HS-5 (cell line): Measurements from ENCODE around the gene PRPF38B.
"Not testable (repeated sequence)": the region's sequence is repeated elsewhere in the genome, so short reads cannot be mapped to it uniquely, and the experiment has no call there.

ENCODE experiments used
- DNase-seq: peaks from one replicate; pipeline ENCODE4 v3.0.0-alpha.2; 2012; ENCODE audit warnings: low read depth

PRPF38B gene

DNA sequence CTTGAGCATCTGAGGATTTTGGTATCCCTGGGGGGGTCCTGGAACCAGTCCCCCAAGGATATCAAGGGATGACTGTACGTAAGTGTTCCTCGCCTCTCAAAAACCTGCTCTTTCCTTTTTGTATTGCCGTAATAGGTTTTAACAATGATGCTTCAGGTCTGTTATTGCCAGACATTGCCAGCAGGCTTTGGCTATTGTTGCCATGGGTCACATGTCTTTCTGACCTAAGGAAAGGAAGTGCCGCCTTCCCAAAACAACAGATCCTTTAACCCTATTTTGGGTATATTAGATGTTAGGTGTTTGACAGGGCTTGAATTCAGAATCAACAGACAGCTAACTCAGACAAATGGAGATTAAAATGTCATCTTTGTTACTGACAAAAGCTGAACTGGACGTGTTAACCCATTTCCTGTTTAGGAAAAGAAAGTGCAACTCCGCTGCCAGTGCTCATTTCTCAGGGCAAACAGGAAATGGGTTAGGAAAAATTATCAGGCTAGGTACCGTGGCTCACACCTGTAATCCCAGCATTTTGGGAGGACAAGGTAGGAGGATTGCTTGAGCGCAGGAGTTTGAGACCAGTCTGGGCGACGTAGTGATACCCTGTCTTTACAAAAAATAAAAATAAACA is 12.4 kb upstream of the PRPF38B start:
- DNase-seq, result no peak

GRCh38 chr1:108681701-108682100 is 10.4 kb upstream of the PRPF38B start:
- DNase-seq, result not testable (repeated sequence)

DNA sequence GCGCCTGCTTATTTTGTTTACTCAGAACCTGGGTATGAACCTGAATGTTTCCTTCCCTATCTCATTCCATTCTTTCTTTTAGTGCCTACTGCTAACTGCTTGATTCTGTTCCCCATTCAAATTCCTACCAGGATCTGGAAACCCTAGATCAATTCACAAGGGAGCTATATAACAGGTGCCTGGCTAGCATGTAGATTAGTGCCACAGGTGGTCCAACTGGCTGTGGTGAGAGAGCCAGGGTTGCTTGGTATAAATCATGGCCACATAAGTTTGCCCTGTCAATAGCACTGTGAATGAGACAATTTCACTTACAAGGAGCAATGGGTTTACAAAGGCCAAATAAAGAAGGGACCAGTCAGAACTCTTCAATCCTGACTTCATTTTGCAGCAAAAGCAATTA is 6.6 kb upstream of the PRPF38B start:
- no peak for DNase-seq

DNA sequence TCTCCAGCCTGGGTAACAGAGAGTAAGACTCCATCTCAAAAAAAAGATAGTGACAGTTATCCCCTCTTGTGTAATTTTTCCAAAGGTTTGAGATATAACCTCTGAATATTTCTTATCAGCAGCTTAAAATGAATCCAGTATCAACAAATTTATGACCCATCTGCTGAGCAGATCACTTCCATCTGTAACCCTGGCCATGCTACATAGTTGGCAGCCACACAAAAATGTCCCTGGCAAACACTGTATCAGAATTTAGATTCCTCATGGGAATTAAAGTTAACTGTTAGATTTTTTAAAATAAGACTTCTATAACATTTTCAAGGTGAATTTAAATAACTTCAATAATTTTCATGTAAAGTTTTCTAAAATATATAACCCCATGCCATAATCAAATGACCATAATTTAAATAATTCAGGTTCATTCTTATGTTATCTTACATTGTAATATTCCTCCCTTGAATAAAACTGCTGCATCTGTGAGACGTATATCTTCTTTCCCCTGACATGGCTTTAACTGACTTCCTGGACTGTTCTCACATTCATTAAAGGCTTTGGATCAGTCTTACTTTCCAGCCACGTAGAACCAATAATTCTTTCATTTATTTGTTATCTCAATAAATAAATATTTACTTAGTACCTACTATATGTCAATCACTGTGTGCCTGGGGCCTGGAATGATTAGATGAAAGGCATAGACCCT is 5.3 kb upstream of the PRPF38B start:
- peak; percentile 55 for DNase-seq

GRCh38 chr1:108691128-108691941 is 775 bp upstream of the PRPF38B start:
- no peak for DNase-seq

DNA sequence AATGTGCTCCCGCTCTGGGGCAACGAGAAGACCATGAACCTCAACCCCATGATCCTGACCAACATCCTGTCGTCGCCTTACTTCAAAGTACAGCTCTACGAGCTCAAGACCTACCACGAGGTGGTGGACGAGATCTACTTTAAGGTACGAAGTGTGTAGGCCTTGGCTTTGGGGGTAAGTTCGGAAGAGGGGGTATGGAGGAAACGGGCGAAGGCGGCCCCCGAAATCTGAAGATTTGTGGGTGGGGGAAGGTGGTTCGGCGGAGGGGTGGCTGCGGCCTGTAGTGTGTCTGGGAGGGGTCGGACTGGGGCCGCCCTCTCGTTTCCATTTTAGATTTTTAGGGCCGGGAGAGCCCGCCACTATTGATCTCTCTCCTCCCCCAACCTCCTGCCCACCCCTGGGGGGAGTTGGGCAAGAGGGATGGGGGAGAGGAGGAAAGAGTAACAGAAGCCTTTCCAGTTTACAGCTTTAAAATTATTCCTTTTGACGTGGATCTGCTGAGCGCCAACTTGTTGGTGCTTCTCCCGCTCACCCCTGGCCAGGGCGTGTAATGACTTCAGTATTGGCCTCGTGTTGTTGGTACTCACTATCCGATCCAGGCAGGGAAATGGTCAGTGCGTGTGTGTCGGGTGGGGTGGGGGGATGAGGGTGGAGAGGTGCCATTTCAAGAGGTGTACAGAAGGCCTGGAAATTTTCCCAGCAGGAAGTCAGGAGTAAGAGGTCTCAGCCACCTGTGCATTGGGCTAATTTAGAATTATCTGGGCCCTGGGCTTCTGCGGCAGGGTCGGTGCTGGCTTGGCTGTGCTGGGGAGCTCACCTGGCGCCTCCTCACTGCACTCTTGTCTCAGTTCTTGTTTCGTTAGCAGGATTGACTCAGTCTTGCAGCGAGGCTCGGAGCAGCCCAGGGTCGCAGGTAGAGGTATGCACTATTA is 880 bp downstream of the PRPF38B start:
- DNase-seq, result peak; percentile 46

DNA sequence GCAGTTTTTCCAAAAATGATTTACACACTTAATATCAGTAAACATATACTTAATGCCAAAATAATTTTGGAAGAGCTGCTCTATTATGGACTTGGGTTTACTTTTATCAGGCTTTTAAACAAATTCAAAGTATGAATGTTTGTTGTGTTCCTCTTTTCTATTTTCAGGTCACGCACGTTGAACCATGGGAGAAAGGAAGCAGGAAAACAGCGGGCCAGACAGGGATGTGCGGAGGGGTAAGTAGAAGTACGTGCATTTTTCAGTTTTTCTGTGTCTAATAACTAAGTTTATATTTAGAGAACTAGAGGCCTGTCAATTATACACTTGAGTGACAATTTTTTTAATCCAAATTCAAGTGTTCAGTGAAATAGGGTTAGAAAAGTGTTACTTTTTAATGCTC is 3.4 kb downstream of the PRPF38B start:
- no peak for DNase-seq

GRCh38 chr1:108699375-108700332 is 7.5 kb downstream of the PRPF38B start:
- DNase-seq, result no peak

- DNase-seq, result no peak
These were observed 9.2 kb downstream of the PRPF38B start for GRCh38 chr1:108701176-108701849.

DNA sequence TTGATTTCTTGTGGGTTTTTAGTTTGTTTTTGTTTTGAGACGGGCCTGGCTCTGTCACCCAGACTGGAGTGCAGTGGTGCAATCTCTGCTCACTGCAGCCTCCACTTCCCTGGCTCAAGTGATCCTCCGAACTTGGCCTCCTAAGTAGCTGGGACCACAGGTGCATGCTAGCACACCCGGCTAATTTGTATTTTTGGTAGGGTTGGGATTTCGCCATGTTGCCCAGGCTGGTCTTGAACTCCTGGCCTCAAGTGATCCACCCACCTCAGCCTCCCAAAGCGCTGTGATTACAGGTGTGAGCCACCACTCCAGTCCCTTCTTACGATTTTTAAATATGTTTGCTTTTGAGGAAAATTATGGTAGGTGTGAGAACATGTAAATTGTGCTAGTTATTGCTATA is 10.0 kb downstream of the PRPF38B start:
- DNase-seq, result not testable (repeated sequence)

GRCh38 chr1:108703939-108704338 is 11.8 kb downstream of the PRPF38B start:
- DNase-seq, result peak; percentile 42

- peak; percentile 69 for DNase-seq
These were observed 12.4 kb downstream of the PRPF38B start for GRCh38 chr1:108704496-108704895.

- DNase-seq, result no peak
These were observed 14.5 kb downstream of the PRPF38B start for GRCh38 chr1:108706643-108707042.

GRCh38 chr1:108708691-108709660 is 16.9 kb downstream of the PRPF38B start:
- DNase-seq, result no peak

GRCh38 chr1:108712606-108713150 is 20.6 kb downstream of the PRPF38B start, which contains the start of gene FNDC7:
TSS of gene FNDC7 (plus strand) at chr1:108712908. CDS start at chr1:108712934, 26 bp downstream.
- DNase-seq, result no peak

DNA sequence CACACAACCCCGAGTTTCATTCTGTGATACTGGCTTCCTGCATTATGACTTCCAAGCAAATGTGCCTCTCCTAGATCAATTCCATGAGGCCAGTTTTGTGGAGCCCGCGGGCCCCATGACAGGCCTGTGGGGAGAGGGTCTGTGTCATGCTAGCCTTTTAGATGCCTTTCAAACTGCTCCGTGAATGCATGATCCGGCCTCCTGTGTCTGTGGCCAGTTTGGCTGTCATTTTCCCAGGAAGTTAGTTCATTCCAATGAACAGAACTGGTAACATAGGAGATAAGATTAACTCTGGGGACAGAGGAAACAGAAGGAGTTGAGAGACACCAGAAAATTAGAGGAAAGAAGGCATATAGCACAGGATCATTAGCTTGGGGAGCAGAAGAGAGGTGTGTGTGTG is 23.8 kb downstream of the PRPF38B start:
- no peak for DNase-seq

GRCh38 chr1:108716437-108717230 is 24.5 kb downstream of the PRPF38B start:
- DNase-seq, result no peak
